HL-60/S4 treated with phorbol 12-myristate 13-acetate at 8.2 ng/mL for 4 days and 3 days (cell line): ENCODE data around the gene KNL1.
"Not testable (repeated sequence)": the region's sequence is repeated elsewhere in the genome, so short reads cannot be mapped to it uniquely, and the experiment has no call there.

Source experiments
- in situ Hi-C: fragments of 300-500 bp; cut with MboI; formaldehyde crosslinking; loops from 2 replicates; pipeline ENCODE4 v1.15.0; 2022; ENCODE audit warnings: low sequenced_read_pairs

The KNL1 gene, protein sequence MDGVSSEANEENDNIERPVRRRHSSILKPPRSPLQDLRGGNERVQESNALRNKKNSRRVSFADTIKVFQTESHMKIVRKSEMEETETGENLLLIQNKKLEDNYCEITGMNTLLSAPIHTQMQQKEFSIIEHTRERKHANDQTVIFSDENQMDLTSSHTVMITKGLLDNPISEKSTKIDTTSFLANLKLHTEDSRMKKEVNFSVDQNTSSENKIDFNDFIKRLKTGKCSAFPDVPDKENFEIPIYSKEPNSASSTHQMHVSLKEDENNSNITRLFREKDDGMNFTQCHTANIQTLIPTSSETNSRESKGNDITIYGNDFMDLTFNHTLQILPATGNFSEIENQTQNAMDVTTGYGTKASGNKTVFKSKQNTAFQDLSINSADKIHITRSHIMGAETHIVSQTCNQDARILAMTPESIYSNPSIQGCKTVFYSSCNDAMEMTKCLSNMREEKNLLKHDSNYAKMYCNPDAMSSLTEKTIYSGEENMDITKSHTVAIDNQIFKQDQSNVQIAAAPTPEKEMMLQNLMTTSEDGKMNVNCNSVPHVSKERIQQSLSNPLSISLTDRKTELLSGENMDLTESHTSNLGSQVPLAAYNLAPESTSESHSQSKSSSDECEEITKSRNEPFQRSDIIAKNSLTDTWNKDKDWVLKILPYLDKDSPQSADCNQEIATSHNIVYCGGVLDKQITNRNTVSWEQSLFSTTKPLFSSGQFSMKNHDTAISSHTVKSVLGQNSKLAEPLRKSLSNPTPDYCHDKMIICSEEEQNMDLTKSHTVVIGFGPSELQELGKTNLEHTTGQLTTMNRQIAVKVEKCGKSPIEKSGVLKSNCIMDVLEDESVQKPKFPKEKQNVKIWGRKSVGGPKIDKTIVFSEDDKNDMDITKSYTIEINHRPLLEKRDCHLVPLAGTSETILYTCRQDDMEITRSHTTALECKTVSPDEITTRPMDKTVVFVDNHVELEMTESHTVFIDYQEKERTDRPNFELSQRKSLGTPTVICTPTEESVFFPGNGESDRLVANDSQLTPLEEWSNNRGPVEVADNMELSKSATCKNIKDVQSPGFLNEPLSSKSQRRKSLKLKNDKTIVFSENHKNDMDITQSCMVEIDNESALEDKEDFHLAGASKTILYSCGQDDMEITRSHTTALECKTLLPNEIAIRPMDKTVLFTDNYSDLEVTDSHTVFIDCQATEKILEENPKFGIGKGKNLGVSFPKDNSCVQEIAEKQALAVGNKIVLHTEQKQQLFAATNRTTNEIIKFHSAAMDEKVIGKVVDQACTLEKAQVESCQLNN (N-terminal part only)

DNA sequence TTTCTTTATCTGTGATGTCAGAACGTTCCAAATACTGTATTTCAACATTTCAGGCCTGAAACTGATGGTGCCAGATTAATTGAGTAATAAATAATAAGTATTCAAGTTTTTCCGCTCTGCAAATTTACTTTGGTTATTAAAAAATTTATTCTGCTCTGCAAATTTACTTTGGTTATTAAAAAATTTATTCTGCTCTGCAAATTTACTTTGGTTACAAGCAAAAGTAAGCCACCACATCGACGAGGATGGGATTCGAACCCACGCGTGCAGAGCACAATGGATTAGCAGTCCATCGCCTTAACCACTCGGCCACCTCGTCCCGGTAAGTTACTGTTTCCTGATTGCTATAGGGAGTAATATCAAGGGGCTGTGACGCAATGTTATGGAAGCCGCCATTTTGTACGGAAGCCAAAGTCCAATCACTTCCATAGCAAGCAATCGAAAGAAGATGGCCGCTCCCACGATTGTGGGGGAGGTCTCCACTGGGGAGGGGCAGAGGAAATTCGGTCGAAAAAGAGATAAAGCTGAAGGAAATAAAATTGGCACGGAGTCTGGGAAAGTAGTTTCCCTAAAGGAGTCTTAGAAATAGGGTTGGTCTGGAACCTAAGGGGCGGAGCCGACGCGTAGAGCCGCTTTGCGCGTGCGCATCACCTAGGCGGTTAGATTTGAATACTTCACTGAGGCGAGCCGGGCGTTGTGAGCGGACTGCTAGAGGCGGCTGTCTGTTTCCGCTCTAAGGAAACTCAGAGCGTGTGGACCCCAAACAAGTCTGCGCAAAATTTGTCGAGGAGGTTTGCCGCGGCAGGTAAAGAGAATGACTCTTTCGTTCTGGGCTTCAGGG, at the start of gene KNL1:
Gene KNL1, plus strand, starts transcription at position 662 of the 841 bp plus-strand sequence. CDS start 8,683 bp downstream, outside the sequence.
- in situ Hi-C loops: no loop called here

GRCh38 chr15:40545457-40545856, 48.6 kb upstream of the KNL1 start:
- in situ Hi-C loops: no loop called here

DNA sequence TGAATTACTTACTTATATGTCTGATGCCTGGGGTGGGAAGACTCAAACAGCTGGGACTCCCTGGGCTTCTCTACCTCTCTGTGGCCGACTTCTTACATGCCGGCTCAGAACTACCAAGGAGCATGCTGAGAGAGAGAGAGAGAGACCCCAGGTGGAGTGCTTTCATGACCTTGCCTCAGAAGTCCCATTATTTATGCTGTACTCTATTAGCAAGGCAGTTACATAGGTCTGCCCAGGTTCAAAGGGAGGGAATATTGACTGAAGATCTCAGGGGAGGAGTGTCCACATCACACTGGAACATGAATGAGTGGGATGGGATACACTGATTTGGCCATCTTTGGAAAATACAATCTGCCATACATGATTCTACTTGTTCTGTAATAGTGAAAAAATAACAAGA, 45.4 kb upstream of the KNL1 start:
- in situ Hi-C loops: no loop called here

DNA sequence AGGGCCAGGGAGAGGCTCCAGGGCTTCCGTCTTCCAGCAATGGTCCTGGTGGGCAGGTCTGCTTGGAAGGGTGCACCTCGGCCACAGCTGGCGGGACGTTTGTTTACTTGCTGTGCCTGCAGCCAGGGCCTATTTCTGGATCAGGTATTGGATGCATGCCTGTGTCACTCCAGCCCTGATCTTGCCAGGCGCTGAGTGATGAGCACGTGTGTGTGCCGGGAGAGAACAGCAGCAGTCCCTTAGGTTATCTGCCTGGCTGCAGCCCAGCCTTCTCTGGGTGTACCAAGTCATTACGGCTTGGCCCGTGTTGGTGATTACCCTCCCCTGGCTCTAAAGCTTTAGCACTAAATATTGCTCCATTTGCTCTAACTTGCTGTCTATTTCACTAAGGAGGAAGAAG, 44.2 kb upstream of the KNL1 start:
- in situ Hi-C loops: no loop called here

GRCh38 chr15:40550341-40551037, 43.6 kb upstream of the KNL1 start:
- in situ Hi-C loops: no loop called here

DNA sequence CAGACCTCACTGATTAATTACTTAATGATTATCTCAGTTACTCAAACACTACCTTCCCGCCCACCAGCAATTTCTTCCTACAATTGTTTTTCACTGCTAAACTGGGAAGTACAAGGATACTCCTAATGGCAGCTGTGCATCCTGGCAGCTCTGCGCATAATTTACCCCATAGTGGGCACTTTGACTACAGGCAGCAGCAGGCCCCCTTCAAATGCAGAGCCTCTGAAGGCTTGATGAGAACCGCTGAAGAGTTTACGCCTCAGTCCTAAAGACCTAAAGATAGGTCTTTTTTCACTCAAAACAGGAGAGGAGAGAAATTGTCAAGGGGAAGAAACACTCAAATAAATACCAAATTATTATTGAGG, 39.9 kb upstream of the KNL1 start:
- in situ Hi-C loops: no loop called here

DNA sequence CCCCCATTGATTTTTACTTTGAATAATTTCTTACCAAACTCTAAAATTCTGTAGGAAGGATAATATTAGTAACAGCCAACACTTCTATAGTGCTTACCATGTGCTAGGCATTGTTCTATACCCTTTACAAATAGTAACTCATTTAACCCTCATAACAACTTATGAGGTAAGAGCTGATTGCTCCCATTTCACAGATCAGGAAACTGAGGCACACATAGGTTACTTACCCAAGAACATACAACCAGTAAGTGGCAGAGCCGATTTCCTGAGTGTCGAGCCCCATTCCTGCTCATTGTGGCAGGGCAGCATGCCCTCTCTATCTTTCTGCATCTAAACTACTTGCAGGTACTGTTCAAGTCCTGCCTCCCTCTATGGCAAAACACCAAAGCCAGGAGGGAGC, 38.2 kb upstream of the KNL1 start:
- in situ Hi-C loops: no loop called here

DNA sequence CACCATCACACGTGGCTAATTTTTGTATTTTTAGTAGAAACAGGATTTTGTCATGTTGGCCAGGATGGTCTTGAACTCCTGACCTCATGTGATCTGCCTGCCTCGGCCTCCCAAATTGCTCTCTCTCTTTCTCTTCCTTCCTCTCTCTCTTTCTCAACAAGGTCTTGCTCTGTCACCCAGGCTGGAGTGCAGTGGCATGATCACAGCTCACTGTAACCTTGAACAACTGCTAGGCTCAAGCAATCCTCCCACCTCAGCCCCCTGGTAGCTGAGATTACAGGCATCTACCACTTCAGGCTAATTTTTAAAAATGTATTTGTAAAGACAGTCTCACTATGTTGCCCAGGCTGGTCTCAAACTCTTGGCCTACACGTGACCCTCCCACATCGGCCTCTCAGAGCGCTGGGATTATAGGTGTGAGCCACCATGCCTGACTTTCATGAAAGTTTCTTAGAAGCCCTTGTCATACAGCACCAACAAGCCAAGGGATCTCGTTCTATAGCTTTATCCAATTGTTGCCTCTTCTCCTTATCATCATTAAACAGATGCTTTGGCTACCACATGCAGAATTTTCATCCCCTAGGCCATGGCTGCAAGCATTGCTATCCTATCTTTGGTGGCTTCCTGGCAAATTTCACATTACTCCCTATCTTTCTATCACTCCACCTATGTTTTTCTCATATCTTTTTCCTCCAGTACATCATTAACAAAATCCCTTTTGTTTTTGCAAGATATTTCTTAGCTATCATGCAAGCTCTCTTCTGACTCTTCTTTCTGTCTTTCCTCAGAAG, 34.9 kb upstream of the KNL1 start:
- in situ Hi-C loops: no loop called here

DNA sequence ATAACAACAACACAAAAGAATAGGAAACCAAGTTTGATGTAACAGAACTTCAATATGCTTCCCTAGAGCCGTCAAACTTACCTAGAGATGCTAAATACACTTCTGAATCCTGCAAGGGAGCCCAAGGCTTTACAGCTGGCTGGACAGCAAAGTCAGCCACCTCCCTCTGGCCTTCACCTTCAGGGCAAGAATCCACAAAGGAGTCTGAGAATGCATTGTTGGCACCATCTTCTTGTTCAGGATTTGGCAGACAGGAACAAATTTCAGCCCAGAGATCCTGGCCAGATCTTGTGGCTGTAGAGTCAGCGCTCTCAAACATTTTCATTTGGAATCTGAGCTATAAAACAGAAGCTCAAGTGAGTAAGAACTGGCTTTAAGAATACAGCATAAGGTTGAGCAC, 31.4 kb upstream of the KNL1 start:
- in situ Hi-C loops: no loop called here

DNA sequence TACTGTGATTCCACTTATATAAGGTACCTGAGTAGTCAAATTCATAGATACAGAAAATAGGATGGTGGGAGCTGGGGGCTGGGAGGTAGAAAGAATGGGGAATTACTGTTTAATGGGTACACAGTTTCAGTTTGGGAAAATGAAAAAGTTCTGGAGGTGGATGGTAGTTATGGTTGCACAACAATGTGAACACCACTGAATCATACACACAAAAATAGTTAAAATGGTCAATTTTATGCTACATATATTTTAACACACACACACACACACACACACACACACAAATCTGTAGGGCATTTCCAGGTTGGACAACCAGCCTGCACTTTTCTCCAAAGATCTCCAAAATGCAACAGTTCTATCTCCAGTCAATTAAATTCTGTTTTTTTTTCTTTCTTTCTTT, 30.6 kb upstream of the KNL1 start:
- in situ Hi-C loops: no loop called here

DNA sequence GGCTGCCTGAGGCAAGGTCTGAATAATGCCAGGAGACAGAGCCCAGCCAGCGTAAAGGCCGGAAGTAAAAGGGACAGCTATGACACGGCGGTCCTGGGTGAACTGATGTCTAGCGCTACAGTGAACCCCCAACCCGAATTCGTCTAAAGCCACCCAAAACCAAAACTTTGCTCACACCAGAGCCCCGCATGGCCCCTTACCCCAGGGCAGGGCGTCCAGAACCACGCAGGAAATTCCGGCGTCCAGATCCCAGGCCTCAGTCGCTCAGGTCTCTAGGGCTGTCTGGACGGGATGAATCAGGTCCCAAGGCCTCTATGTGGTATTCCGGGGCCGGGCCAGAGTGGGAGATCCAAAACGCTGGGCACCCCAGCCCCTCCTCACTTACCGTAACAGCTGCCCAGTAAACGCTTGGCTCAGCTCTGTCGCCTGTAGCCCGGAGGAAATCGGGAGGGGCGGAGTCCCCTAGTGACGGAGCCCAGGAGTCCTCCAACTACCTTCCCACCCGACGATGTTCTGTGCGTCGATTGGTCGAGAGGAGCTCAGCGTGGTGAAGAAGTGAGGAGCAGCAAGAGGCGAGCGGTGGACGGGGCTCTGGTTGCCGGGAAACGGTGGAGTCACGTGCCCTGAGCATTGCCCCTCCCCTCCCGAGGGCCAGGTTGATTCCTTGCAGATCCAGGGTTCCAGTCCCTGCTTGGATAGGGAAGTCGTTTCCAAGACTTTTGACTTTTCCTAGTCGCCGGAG, 29.3 kb upstream of the KNL1 start, which contains the start of gene CCDC32:
Gene CCDC32, minus strand, starts transcription at position 452 of the 742 bp plus-strand sequence. CDS start 2,027 bp downstream, outside the sequence.
- in situ Hi-C loops: no loop called here

DNA sequence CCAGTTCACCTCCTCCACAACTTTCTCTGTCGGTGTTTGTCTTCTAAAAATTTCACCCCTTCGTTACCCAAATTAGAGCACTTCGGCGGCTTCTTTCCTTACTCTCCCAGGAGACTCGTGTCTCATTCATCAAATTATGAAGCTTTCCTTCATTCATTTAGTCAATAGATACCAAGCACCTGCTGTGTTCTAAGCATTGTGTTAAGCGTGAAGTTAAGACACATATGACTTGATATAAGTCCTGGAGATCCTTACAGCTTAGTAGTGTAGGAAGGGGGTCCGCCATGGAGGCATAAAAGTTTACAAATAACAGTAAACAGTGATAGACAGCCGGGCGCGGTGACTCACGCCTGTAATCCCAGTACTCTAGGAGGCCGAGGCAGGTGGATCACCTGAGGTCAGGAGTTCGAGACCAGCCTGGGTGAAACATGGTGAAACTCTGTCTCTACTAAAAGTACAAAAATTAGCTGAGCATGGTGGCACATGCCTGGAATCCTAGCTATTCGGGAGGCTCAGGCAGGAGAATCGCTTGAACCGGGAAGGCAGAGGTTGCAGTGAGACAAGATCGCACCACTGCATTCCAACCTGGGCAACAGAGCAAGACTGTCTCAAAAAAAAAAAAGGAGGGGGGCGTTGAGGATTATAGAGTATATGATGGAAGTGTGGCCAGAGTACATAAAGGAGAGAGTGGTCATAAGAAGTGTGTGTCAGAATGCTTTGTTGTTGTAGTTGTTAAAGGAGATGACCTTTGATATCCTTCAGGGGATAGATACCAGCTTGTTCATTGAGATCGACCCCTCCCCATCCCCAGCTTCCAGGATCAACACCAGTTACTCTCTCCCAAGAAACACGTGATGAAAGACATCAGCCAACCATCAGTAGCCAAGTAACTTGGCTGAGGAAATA, 28.5 kb upstream of the KNL1 start:
- in situ Hi-C loops: no loop called here

DNA sequence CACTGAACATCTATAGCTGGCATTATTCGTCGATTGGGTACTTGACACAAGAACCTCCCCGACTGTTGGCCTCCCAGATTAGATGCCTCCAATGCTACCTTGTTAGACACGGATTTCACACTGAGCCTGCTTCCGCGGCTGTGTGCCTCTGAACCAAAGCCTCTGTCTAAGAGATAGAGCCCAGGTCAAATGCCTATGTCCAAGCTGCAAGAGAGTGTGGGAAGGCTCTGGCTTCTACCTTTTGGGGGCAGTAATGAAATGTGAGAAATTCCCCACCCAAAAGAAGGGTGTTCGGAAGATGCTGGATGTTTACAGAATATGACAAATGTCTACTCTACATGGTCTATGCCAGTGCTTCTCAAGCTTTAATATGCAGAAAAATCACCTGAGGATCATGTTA, 26.9 kb upstream of the KNL1 start:
- in situ Hi-C loops: no loop called here

- in situ Hi-C loops: no loop called here
Measured at GRCh38 chr15:40569129-40569953, 24.7 kb upstream of the KNL1 start, which contains the start of gene RPUSD2. Gene RPUSD2, plus strand, starts transcription at chr15:40569299. Its CDS starts 39 bp downstream, at chr15:40569338.

- in situ Hi-C loops: no loop called here
Measured at GRCh38 chr15:40575113-40575512, 18.9 kb upstream of the KNL1 start.

GRCh38 chr15:40576914-40577313, 17.1 kb upstream of the KNL1 start:
- in situ Hi-C loops: not testable (repeated sequence)
